IMR-90 (cell line): ENCODE results near the gene BLTP2. TPM values are rescaled to one million over a fixed set of nuclear protein-coding genes. Genes with fewer than 3 reads are reported as not detected.

Source experiments
- ATAC-seq: fragments of 200-7000 bp; cut with Tn5 transposase; 2 replicates; pipeline ENCODE4 v1.9.1; 2020; ENCODE audit warnings: low read depth, mild to moderate bottlenecking, moderate library complexity
- BruUV-seq: library from RNA; stranded (reverse); fragments of 400-500 nt; replicated peaks from 2 replicates; lab custom pipeline; 2021; lab: Mats Ljungman, UMichigan
- CTCF ChIA-PET: fragments of 300-600 bp; formaldehyde crosslinking; extraction: SDS; loops from one replicate; lab custom pipeline; 2021; ENCODE audit warnings: antibody characterized with exemption; lab: Yijun Ruan, JAX
- POLR2A ChIA-PET: fragments of 300-600 bp; sonication (Branson Sonifier 250); formaldehyde crosslinking; loops from one replicate; lab custom pipeline; 2022; ENCODE audit warnings: antibody characterized with exemption; ENCODE audit not compliant: unreplicated experiment; lab: Charles Lee
- DNase-seq: peaks from one replicate; pipeline ENCODE4 v3.0.0; 2013
- H2AFZ ChIP-seq: replicated peaks from 2 replicates; pipeline ENCODE3; 2013; ENCODE audit warnings: low read length, mild to moderate bottlenecking; ENCODE audit not compliant: poor library complexity
- H2AK5ac ChIP-seq: 2 replicates; pipeline ENCODE4 v1.6.1; 2013; ENCODE audit warnings: low read depth, low read length, inconsistent platforms
- H2AK9ac ChIP-seq: replicated peaks from 2 replicates; pipeline ENCODE3; 2013; ENCODE audit warnings: mild to moderate bottlenecking, low read depth, low read length, moderate library complexity; ENCODE audit not compliant: poor library complexity
- H2BK120ac ChIP-seq: 2 replicates; pipeline ENCODE4 v1.6.1; 2013; ENCODE audit warnings: low read depth, low read length, inconsistent platforms
- H2BK15ac ChIP-seq: 3 replicates; pipeline ENCODE4 v1.6.1; 2013; ENCODE audit warnings: low read depth, low read length, inconsistent platforms
- H2BK20ac ChIP-seq: 2 replicates; pipeline ENCODE4 v1.6.1; 2013; ENCODE audit warnings: low read depth, mild to moderate bottlenecking, inconsistent platforms, low read length, moderate library complexity
- H2BK5ac ChIP-seq: 2 replicates; pipeline ENCODE4 v1.6.1; 2013; ENCODE audit warnings: mild to moderate bottlenecking, low read depth, low read length, inconsistent platforms; ENCODE audit not compliant: poor library complexity, severe bottlenecking
- H3K14ac ChIP-seq: replicated peaks from 2 replicates; pipeline ENCODE4 v1.6.1; 2013; ENCODE audit warnings: low read depth, low read length, inconsistent platforms
- H3K18ac ChIP-seq: 2 replicates; pipeline ENCODE4 v1.6.1; 2013; ENCODE audit warnings: low read depth, low read length, control low read depth
- H3K23ac ChIP-seq: 2 replicates; pipeline ENCODE4 v1.6.1; 2013; ENCODE audit warnings: low read depth, low read length, inconsistent platforms
- H3K27ac ChIP-seq: 2 replicates; pipeline ENCODE4 v1.5.1; 2013; ENCODE audit warnings: mild to moderate bottlenecking, control low read depth, low read length; ENCODE audit not compliant: insufficient read depth
- H3K27me3 ChIP-seq: 2 replicates; pipeline ENCODE4 v1.6.1; 2013; ENCODE audit warnings: low read length; ENCODE audit not compliant: control insufficient read depth, insufficient read depth
- H3K36me3 ChIP-seq: 2 replicates; pipeline ENCODE4 v1.6.1; 2013; ENCODE audit warnings: low read length, mixed read lengths; ENCODE audit not compliant: control insufficient read depth, insufficient read depth
- H3K4ac ChIP-seq: 2 replicates; pipeline ENCODE4 v1.6.1; 2013; ENCODE audit warnings: low read depth, low read length, inconsistent platforms
- H3K4me1 ChIP-seq: 2 replicates; pipeline ENCODE4 v1.6.1; 2013; ENCODE audit warnings: low read length, mixed read lengths; ENCODE audit not compliant: control insufficient read depth, insufficient read depth
- H3K4me2 ChIP-seq: 2 replicates; pipeline ENCODE4 v1.6.1; 2013; ENCODE audit warnings: low read depth, mild to moderate bottlenecking, control low read depth, low read length, moderate library complexity
- H3K4me3 ChIP-seq: 2 replicates; pipeline ENCODE4 v1.5.1; 2013; ENCODE audit warnings: low read depth, mild to moderate bottlenecking, control low read depth, low read length, moderate library complexity; ENCODE audit not compliant: insufficient read depth
- H3K56ac ChIP-seq: 2 replicates; pipeline ENCODE4 v1.6.1; 2013; ENCODE audit warnings: low read length, inconsistent platforms; ENCODE audit not compliant: insufficient read depth; ENCODE audit errors: extremely low read depth
- H3K79me1 ChIP-seq, 2 experiments: 2 replicates each; pipeline ENCODE4 v1.6.1; 2013; ENCODE audit warnings: low read length in 2 of 2, inconsistent platforms in 1 of 2, low read depth in 1 of 2
- H3K9ac ChIP-seq: 2 replicates; pipeline ENCODE4 v1.6.1; 2013; ENCODE audit warnings: low read depth, low read length, control low read depth
- H3K9me1 ChIP-seq: 2 replicates; pipeline ENCODE4 v1.6.1; 2013; ENCODE audit warnings: low read length, inconsistent platforms; ENCODE audit not compliant: insufficient read depth
- H3K9me3 ChIP-seq: 2 replicates; pipeline ENCODE4 v1.6.1; 2013; ENCODE audit warnings: low read length; ENCODE audit not compliant: control insufficient read depth, insufficient read depth
- H4K20me1 ChIP-seq: 2 replicates; pipeline ENCODE4 v1.6.1; 2013; ENCODE audit warnings: low read length, inconsistent platforms; ENCODE audit not compliant: insufficient read depth
- H4K5ac ChIP-seq: 2 replicates; pipeline ENCODE4 v1.6.1; 2013; ENCODE audit warnings: mild to moderate bottlenecking, low read depth, low read length, control low read depth
- H4K8ac ChIP-seq, 2 experiments: 2 replicates each; pipeline ENCODE4 v1.6.1; 2013; ENCODE audit warnings: low read depth in 2 of 2, low read length in 2 of 2, control low read depth in 1 of 2, inconsistent platforms in 1 of 2
- H4K91ac ChIP-seq: 2 replicates; pipeline ENCODE4 v1.6.1; 2013; ENCODE audit warnings: low read depth, low read length, inconsistent platforms; ENCODE audit not compliant: insufficient read depth
- CEBPB ChIP-seq: IDR thresholded peaks from 2 replicates; pipeline ENCODE4 v1.6.1; 2012; ENCODE audit warnings: low read depth, low read length, improper control_type of control experiment
- RCOR1 ChIP-seq: IDR thresholded peaks from 2 replicates; pipeline ENCODE4 v1.6.1; 2012; ENCODE audit warnings: mild to moderate bottlenecking, low read length, improper control_type of control experiment; ENCODE audit not compliant: insufficient replicate concordance
- WGBS, 2 experiments: methylation state at CpG; one replicate each; pipeline versions ENCODE4 v1.1.5 to v1.1.7; 2013; ENCODE audit warnings: missing lambda C conversion rate in 2 of 2; ENCODE audit not compliant: insufficient read length in 1 of 2; ENCODE audit errors: extremely low coverage in 2 of 2; 5-methylcytosine and 5-hydroxymethylcytosine counted together
- dilution Hi-C: fragments of 300-500 bp; cut with HindIII; formaldehyde crosslinking; loops from one replicate; pipeline ENCODE4 v1.14.3; 2018; ENCODE audit warnings: low sequenced_read_pairs; ENCODE audit not compliant: unreplicated experiment
- in situ Hi-C: fragments of 300-500 bp; cut with MboI; formaldehyde crosslinking; loops from 3 replicates; pipeline ENCODE4 v1.14.3; 2019; ENCODE audit warnings: low sequenced_read_pairs, inconsistent platforms, mixed read lengths
- intact Hi-C: fragments of 100-400 bp; cut with micrococcal nuclease; formaldehyde crosslinking; loops from 2 replicates; pipeline ENCODE4 v1.10.0; 2022
- polyA plus RNA-seq, 3 experiments: library from polyadenylated mRNA; depleted of rRNA; stranded (reverse); fragments of >200 nt; gene quantifications; 2 replicates each; pipeline ENCODE4 v1.2.3, GENCODE V29; 2012; ENCODE audit warnings: low replicate concordance in 1 of 3
- total RNA-seq: library from RNA; depleted of rRNA; stranded (reverse); fragments of >200 nt; gene quantifications from 2 replicates; pipeline ENCODE4 v1.2.3, GENCODE V29; 2012

Gene BLTP2
- total and polyA plus RNA-seq, 2 of the 4 experiments (the other 2 are of a cell fraction) = 42.3 to 174 TPM

DNA sequence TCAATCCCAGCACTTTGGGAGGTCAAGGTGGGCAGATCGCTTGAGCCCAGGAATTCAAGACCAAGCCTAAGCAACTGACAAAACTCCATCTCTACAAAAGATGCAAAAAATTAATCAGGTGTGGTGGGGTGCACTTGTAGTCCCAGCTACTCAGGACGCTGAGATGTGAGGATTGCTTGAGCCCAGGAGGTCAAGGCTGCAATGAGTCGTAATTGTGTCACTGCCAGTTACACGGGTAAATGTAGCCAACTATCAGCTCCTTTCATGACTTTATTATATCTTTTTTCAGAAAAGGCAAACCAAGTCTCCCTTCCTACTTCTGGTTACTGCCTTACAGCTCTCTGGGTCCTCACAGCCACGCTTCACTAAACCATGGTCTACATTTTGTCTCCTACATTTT lies 12.8 kb upstream of the BLTP2 start:
- H3K36me3 ChIP-seq = peaks cover 24% of the 10 kb centered on the region
- CTCF ChIA-PET = interaction anchor here (0.8 to 0.9 kb wide), 2 partner anchors 11 to 12 kb away, joined by 3 to 5 read pairs; partner anchors contain the start of gene BLTP2
- no peak overlapping the region for H2AK5ac ChIP-seq
- dilution Hi-C loops = no loop called here
- H3K27me3 ChIP-seq = no peaks in the 10 kb centered on the region
- no peak overlapping the region for H2AK9ac ChIP-seq
- no peak overlapping the region for H3K9ac ChIP-seq
- no CpG with 5 or more reads among the region's 5 CpGs for WGBS, 2 experiments
- no TSS peak for BruUV-seq
- no peak overlapping the region for H2BK20ac ChIP-seq
- no peak overlapping the region for H4K91ac ChIP-seq
- POLR2A ChIA-PET = no interaction called here
- H3K27ac ChIP-seq = no peak overlapping the region
- no peak overlapping the region for H4K8ac ChIP-seq
- H3K4me1 ChIP-seq = peaks cover 2% of the 10 kb centered on the region; the same call in 1 of the 2 replicates
- H3K23ac ChIP-seq = no peak overlapping the region
- 0 out of 2 replicates have a peak, but pooled peaks cover 8% of the 10 kb centered on the region for H3K9me1 ChIP-seq
- no peak overlapping the region for H2BK5ac ChIP-seq
- no peak overlapping the region for H3K56ac ChIP-seq
- TF ChIP-seq RCOR1 = no peak
- TF ChIP-seq CEBPB = peak; percentile 34; the same call in 1 of the 2 replicates
- no peak overlapping the region for H4K5ac ChIP-seq
- H3K9me3 ChIP-seq = no peaks in the 10 kb centered on the region
- in situ Hi-C loops = no loop called here
- peak; percentile 69 for DNase-seq
- no peak overlapping the region for H2BK15ac ChIP-seq
- no peak overlapping the region for H2BK120ac ChIP-seq
- no peak overlapping the region for H3K14ac ChIP-seq
- H3K4ac ChIP-seq = no peak overlapping the region
- no peak overlapping the region for H3K18ac ChIP-seq
- no peak overlapping the region for H2AFZ ChIP-seq
- intact Hi-C loops = no loop called here
- H4K20me1 ChIP-seq = peaks cover 33% of the 10 kb centered on the region
- no peak overlapping the region for H3K4me3 ChIP-seq
- H3K4me2 ChIP-seq = no peak overlapping the region
- H3K79me1 ChIP-seq = peaks cover 14 to 54% of the 10 kb centered on the region in 2 experiments
- ATAC-seq = no peak
